HG03135 (cell line): ENCODE measurements around the gene TMEM225B.
"Not testable (repeated sequence)": the region's sequence is repeated elsewhere in the genome, so short reads cannot be mapped to it uniquely, and the experiment has no call there.

Experiments
- ATAC-seq: cut with Tn5 transposase; IDR thresholded peaks from one replicate; pipeline ENCODE4 v1.9.1; 2021; ENCODE audit warnings: mild to moderate bottlenecking, moderate library complexity; ENCODE audit not compliant: unreplicated experiment

The TMEM225B gene

GRCh38 chr7:99579281-99579955 lies 18.6 kb upstream of the TMEM225B start:
- ATAC-seq = no peak

- no peak for ATAC-seq
Observed at GRCh38 chr7:99579956-99580777, 17.9 kb upstream of the TMEM225B start.

GRCh38 chr7:99580778-99581332 lies 17.2 kb upstream of the TMEM225B start:
- not testable (repeated sequence) for ATAC-seq

- no peak for ATAC-seq
Observed at GRCh38 chr7:99588868-99589267, 9.2 kb upstream of the TMEM225B start.

GRCh38 chr7:99594948-99595745 lies 2.9 kb upstream of the TMEM225B start:
- no peak for ATAC-seq

GRCh38 chr7:99596408-99596955 lies 1.6 kb upstream of the TMEM225B start:
- ATAC-seq = no peak

- ATAC-seq = no peak
Observed at GRCh38 chr7:99599836-99600235, 1.8 kb downstream of the TMEM225B start.

- no peak for ATAC-seq
Observed at GRCh38 chr7:99601656-99602310, 3.7 kb downstream of the TMEM225B start.

- no peak for ATAC-seq
Observed at GRCh38 chr7:99605527-99605926, 7.5 kb downstream of the TMEM225B start.

- ATAC-seq = no peak
Observed at GRCh38 chr7:99606531-99606930, 8.5 kb downstream of the TMEM225B start.

GRCh38 chr7:99607548-99607947 lies 9.5 kb downstream of the TMEM225B start:
- ATAC-seq = no peak

GRCh38 chr7:99614495-99614894 lies 16.4 kb downstream of the TMEM225B start:
- ATAC-seq = no peak

- no peak for ATAC-seq
Observed at GRCh38 chr7:99615989-99616358, 17.9 kb downstream of the TMEM225B start.

- ATAC-seq = peak; percentile 86
Observed at GRCh38 chr7:99616359-99617191, 18.5 kb downstream of the TMEM225B start, which contains the start of gene ZSCAN25. Gene ZSCAN25, plus strand, starts transcription at chr7:99616946. Its CDS starts 2,661 bp downstream, at chr7:99619607.

- ATAC-seq = peak; percentile 39
Observed at GRCh38 chr7:99617192-99617781, 19.2 kb downstream of the TMEM225B start.

- no peak for ATAC-seq
Observed at GRCh38 chr7:99618726-99619125, 20.7 kb downstream of the TMEM225B start.

GRCh38 chr7:99619571-99620130 lies 21.6 kb downstream of the TMEM225B start:
- ATAC-seq = no peak

- no peak for ATAC-seq
Observed at GRCh38 chr7:99621271-99621670, 23.2 kb downstream of the TMEM225B start.

GRCh38 chr7:99622596-99622995 lies 24.5 kb downstream of the TMEM225B start:
- ATAC-seq = no peak
